Mucosa of descending colon (tissue), 3 donors: ENCODE results near the gene SLC25A5. TPM values are rescaled to one million over a fixed set of nuclear protein-coding genes. Genes with fewer than 3 reads are reported as not detected.
"Not testable (repeated sequence)": the region's sequence is repeated elsewhere in the genome, so short reads cannot be mapped to it uniquely, and the experiment has no call there.

Experiments used
- ATAC-seq: fragments of 200-7000 bp; cut with Tn5 transposase; one replicate; pipeline ENCODE4 v1.9.1; 2020; ENCODE audit warnings: mild to moderate bottlenecking, moderate library complexity
- DNase-seq, 3 donors: peaks; one replicate each; pipeline ENCODE4 v3.0.0-alpha.2; 2020
- H3K36me3 ChIP-seq: fragments of 200-600 bp; one replicate; pipeline ENCODE4 v1.8.0; 2021; ENCODE audit warnings: low read depth, mild to moderate bottlenecking
- H3K4me1 ChIP-seq: fragments of 200-600 bp; one replicate; pipeline ENCODE4 v1.8.0; 2021; ENCODE audit warnings: low read depth, mild to moderate bottlenecking
- H3K4me3 ChIP-seq: fragments of 200-600 bp; one replicate; pipeline ENCODE4 v1.8.0; 2021; ENCODE audit warnings: mild to moderate bottlenecking
- H3K9me3 ChIP-seq: fragments of 200-600 bp; one replicate; pipeline ENCODE4 v1.8.0; 2021; ENCODE audit warnings: mild to moderate bottlenecking
- CTCF ChIP-seq: fragments of 200-600 bp; IDR thresholded peaks from one replicate; pipeline ENCODE4 v1.8.0; 2022; ENCODE audit warnings: antibody characterized with exemption, mild to moderate bottlenecking
- intact Hi-C, 2 donors: fragments of 100-400 bp; cut with DNase I in 1 of 2; cut with micrococcal nuclease in 1 of 2; formaldehyde crosslinking; loops; one replicate each; pipeline versions ENCODE4 v1.11.0 to v1.11.1; 2022; cut with DNase I, micrococcal nuclease
- total RNA-seq, 3 donors: library from RNA; stranded (reverse); fragmentation: NEBNext Ultra II Directional in 2 of 3; extraction: Animal tissue kit (Norgen Biotek cat#: 25700) in 2 of 3; gene quantifications; one replicate each; pipeline versions ENCODE4 v1.2.1 to v1.2.4, GENCODE V29; 2021 to 2023
- donor health status: DM: no; HTN: no; CAD: no; lungs with moderate emphysema.
- donor health status: DM: no; HTN: no; CAD: no.
- donor health status: DM: no; HTN: yes; CAD: no.

Gene SLC25A5
- total RNA-seq, 3 donors from 2014 or later: 599 to 1,194 (median 1,087) TPM

- H3K4me1 ChIP-seq: no peaks in the 10 kb centered on the region
- no peak overlapping the region for H3K4me3 ChIP-seq
- intact Hi-C loops: no loop called here
- TF ChIP-seq CTCF: no peak
- DNase-seq (peak; percentile 59 to 61 (median 59)), ATAC-seq (peak; percentile 58)
- no peaks in the 10 kb centered on the region for H3K9me3 ChIP-seq
- no peaks in the 10 kb centered on the region for H3K36me3 ChIP-seq
These were observed 35.2 kb downstream of the SLC25A5 start for GRCh38 chrX:119503484-119503861.

GRCh38 chrX:119505145-119505544, 36.9 kb downstream of the SLC25A5 start:
- H3K4me3 ChIP-seq, ATAC-seq, H3K9me3 ChIP-seq, DNase-seq, H3K4me1 ChIP-seq, H3K36me3 ChIP-seq, intact Hi-C loops: not testable (repeated sequence)

GRCh38 chrX:119505945-119506344, 37.7 kb downstream of the SLC25A5 start:
- Histone ChIP-seq H3K36me3 (no peaks in the 10 kb centered on the region), H3K4me3 (no peak overlapping the region), H3K9me3 (no peaks in the 10 kb centered on the region), H3K4me1 (no peaks in the 10 kb centered on the region)
- DNase-seq (peak in 1 of 3 donors; percentile 76), ATAC-seq (peak; percentile 53)
- no peak for TF ChIP-seq CTCF
- intact Hi-C loops: no loop called here

- DNase-seq (no peak), ATAC-seq (no peak)
- H3K36me3 ChIP-seq: no peaks in the 10 kb centered on the region
- intact Hi-C loops: no loop called here
- no peaks in the 10 kb centered on the region for H3K4me1 ChIP-seq
- H3K4me3 ChIP-seq: no peak overlapping the region
- TF ChIP-seq CTCF: no peak
- H3K9me3 ChIP-seq: no peaks in the 10 kb centered on the region
These were observed 39.0 kb downstream of the SLC25A5 start for GRCh38 chrX:119507206-119507605.

GRCh38 chrX:119512146-119512800, 44.0 kb downstream of the SLC25A5 start:
- no peaks in the 10 kb centered on the region for H3K4me1 ChIP-seq
- DNase-seq (peak; percentile 70 to 81 (median 75)), ATAC-seq (peak; percentile 95)
- no peak overlapping the region for H3K4me3 ChIP-seq
- H3K36me3 ChIP-seq: no peaks in the 10 kb centered on the region
- no peak for TF ChIP-seq CTCF
- intact Hi-C loops: no loop called here
- no peaks in the 10 kb centered on the region for H3K9me3 ChIP-seq

GRCh38 chrX:119516157-119516702, 48.0 kb downstream of the SLC25A5 start:
- ATAC-seq: peak; percentile 67
- no peak overlapping the region for H3K4me3 ChIP-seq
- TF ChIP-seq CTCF: peak; percentile 35
- intact Hi-C loops: no loop called here
- no peak for DNase-seq
- no peaks in the 10 kb centered on the region for H3K4me1 ChIP-seq
- no peaks in the 10 kb centered on the region for H3K9me3 ChIP-seq
- H3K36me3 ChIP-seq: no peaks in the 10 kb centered on the region
